ENCODE data around the gene BANP. TPM values are rescaled to one million over a fixed set of nuclear protein-coding genes. Genes with fewer than 3 reads are reported as not detected.
"Not testable (repeated sequence)": the region's sequence is repeated elsewhere in the genome, so short reads cannot be mapped to it uniquely, and the experiment has no call there.

Gene BANP
- total RNA-seq, 2 donors from 2014 or later, result 46.4 to 85.9 TPM

DNA sequence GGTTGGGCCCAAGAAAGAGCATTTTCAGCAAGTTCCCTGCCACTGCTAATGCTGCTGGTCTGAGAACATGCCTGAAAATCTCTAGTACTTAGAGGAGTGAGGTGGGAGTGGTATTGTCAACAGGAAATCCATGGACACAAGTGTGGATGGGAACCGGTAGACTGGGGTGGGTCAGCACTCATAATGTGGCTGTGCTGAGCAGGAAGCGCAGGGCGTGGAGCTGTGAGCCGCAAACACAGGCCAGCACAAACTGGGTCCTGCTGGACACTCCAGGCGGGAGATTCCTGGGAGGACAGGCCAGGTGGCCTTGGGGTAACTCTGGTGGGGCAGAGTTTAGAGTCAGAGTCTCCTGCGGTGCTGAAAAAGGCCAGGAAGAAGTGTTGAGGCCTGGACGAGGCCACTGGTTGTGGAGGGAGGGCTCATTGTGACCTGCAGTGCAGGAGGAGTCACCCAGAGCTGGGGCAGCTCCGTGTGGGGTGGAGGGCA is 62.6 kb downstream of the BANP start:
- Mint-ChIP-seq H3K36me3 (ENCODE audit: low read depth) (peaks cover 70% of the 10 kb centered on the region), H3K27me3 (no peaks in the 10 kb centered on the region), H3K4me1 (peaks cover 4% of the 10 kb centered on the region), H3K9me3 (no peaks in the 10 kb centered on the region), H3K27ac (peak overlapping the region; percentile 66), H3K4me3 (no peak overlapping the region)
- no peak for ATAC-seq (replicated peaks)

DNA sequence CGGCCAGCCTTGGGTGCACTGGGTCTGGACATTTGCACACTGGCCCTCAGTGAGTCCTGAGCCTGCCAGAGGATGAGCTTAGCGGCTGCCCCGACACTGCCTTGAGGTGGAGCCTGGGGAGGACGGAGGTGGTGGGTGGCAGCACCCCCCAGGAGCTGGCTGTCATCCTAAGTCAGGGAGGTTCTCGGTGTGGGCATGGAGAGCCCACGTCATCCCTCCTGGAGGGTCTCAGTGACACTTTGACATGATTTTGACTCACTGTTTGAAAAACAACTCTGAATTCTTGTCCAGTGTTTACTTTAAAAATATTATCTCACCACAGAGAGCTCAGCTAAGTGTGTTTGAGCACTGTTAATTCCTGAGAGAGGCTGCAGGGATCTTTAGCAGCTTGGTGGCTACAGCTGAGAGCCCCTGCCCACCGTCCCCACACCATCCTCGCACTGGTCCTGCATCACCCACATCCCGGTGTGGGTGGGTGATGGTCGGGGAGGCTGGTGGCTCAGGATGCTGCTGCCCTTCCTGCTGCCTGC is 63.1 kb downstream of the BANP start:
- H3K9me3 Mint-ChIP-seq, result no peaks in the 10 kb centered on the region
- no peak overlapping the region for H3K4me3 Mint-ChIP-seq
- H3K36me3 Mint-ChIP-seq (ENCODE audit: low read depth), result peaks cover 65% of the 10 kb centered on the region
- H3K27me3 Mint-ChIP-seq, result no peaks in the 10 kb centered on the region
- H3K27ac Mint-ChIP-seq, result peak overlapping the region; percentile 66
- ATAC-seq (replicated peaks), result no peak
- peaks cover 4% of the 10 kb centered on the region for H3K4me1 Mint-ChIP-seq

DNA sequence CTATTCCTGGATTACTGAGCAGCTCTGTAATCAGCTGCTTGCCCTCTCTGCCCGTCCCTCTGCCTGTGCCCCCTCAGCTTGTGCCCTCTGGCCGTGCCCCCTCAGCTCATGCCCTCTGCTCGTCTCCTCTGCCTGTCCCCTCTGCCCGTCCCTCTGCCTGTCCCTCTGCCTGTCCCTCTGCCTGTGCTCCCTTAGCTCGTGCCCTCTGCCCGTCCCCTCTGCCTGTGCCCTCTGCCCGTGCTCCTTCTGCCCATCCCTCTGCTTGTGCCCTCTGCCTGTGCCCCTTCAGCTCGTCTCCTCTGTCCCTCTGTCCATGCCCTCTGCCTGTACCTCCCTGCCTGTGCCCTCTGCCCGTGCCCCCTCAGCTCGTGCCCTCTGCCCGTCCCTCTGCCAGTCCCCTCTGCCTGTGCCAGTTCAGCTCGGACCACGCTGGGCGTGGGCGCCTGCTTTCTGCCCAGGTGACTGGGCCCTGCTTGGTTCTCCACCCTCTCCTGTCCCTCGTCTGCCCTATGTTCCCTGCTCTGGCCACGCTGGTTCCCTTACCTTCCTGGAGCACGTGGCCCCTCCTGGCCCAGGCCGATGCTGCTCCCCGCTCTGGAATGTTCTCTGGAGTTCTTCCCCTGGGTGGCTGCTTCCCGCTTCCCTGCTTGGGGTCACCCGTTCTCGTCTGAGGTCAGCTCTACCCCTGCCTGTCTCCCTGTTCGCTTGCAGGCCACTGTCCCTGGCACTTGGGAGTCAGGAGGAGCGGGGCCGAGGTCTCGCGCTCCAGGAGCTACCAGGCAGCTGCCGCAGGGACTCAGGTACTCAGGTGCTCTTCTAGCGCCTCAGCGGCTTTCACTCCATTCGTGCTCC is 63.9 kb downstream of the BANP start:
- peak overlapping the region; percentile 62 for H3K27ac Mint-ChIP-seq
- no peaks in the 10 kb centered on the region for H3K27me3 Mint-ChIP-seq
- H3K9me3 Mint-ChIP-seq, result no peaks in the 10 kb centered on the region

GRCh38 chr16:88015806-88016140 is 64.5 kb downstream of the BANP start:
- peaks cover 5% of the 10 kb centered on the region for H3K4me1 Mint-ChIP-seq
- ATAC-seq (replicated peaks), result no peak
- no peak overlapping the region for H3K4me3 Mint-ChIP-seq
- H3K36me3 Mint-ChIP-seq (ENCODE audit: low read depth), result peaks cover 60% of the 10 kb centered on the region
- H3K9me3 Mint-ChIP-seq, result no peaks in the 10 kb centered on the region
- H3K27me3 Mint-ChIP-seq, result no peaks in the 10 kb centered on the region
- H3K27ac Mint-ChIP-seq, result peak overlapping the region; percentile 62

More for the DNA sequence above, 63.9 kb downstream of the BANP start:
- Mint-ChIP-seq H3K4me3 (no peak overlapping the region), H3K36me3 (ENCODE audit: low read depth) (peaks cover 59% of the 10 kb centered on the region), H3K4me1 (peaks cover under 1% of the 10 kb centered on the region)
- no peak for ATAC-seq (replicated peaks)

- not testable (repeated sequence) for ATAC-seq (replicated peaks); H3K27ac Mint-ChIP-seq
- peaks cover 54% of the 10 kb centered on the region for H3K36me3 Mint-ChIP-seq (ENCODE audit: low read depth)
Observed at GRCh38 chr16:88016386-88016785, 65.2 kb downstream of the BANP start.

DNA sequence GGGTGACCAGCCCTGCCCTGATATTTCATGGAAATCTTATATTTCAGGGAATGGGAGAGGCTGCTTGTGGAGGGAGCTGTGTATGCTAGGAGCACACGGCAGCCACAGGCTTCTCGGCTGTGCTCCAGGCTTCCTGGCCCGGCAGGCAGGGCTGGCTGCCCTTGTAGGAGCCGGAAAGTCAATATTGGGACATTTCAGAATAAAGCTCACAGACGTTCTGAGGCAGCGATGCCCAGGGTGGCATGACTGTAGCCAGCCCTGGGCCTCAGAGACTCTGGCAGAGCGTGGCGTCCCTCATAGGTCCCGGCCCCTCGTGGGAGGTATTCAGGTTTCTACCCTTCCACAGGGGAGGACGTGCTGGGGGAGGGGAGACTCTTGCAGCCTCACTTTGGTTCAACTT is 65.7 kb downstream of the BANP start:
- Mint-ChIP-seq H3K27me3 (no peaks in the 10 kb centered on the region), H3K4me1 (peaks cover 5% of the 10 kb centered on the region), H3K27ac (no peak overlapping the region), H3K4me3 (no peak overlapping the region), H3K36me3 (ENCODE audit: low read depth) (peaks cover 48% of the 10 kb centered on the region), H3K9me3 (no peaks in the 10 kb centered on the region)
- ATAC-seq (replicated peaks), result no peak

More at GRCh38 chr16:88016386-88016785, 65.2 kb downstream of the BANP start:
- H3K4me1 Mint-ChIP-seq, H3K4me3 Mint-ChIP-seq, H3K9me3 Mint-ChIP-seq, H3K27me3 Mint-ChIP-seq: not testable (repeated sequence)

GRCh38 chr16:88017587-88018101 is 66.4 kb downstream of the BANP start:
- Mint-ChIP-seq H3K27ac (no peak overlapping the region), H3K27me3 (no peaks in the 10 kb centered on the region), H3K4me1 (peaks cover 5% of the 10 kb centered on the region), H3K36me3 (ENCODE audit: low read depth) (peaks cover 48% of the 10 kb centered on the region), H3K4me3 (no peak overlapping the region), H3K9me3 (no peaks in the 10 kb centered on the region)
- ATAC-seq (replicated peaks), result no peak

DNA sequence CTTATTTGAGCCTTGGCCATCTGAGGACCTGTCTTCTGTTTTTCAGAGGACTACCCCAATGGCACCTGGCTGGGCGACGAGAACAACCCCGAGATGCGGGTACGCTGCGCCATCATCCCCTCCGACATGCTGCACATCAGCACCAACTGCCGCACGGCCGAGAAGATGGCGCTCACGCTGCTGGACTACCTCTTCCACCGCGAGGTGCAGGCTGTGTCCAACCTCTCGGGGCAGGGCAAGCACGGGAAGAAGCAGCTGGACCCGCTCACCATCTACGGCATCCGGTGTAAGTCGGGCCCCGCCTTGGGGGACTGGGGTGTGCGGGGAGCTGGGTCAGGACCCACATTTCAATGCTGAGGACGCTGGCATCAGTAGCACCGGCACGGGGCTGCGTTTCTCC is 67.1 kb downstream of the BANP start:
- H3K4me1 Mint-ChIP-seq; H3K4me3 Mint-ChIP-seq; H3K27ac Mint-ChIP-seq; ATAC-seq (replicated peaks); H3K9me3 Mint-ChIP-seq; H3K27me3 Mint-ChIP-seq: not testable (repeated sequence)
- peaks cover 51% of the 10 kb centered on the region for H3K36me3 Mint-ChIP-seq (ENCODE audit: low read depth)

- H3K36me3 Mint-ChIP-seq (ENCODE audit: low read depth), result peaks cover 48% of the 10 kb centered on the region
- not testable (repeated sequence) for ATAC-seq (replicated peaks); H3K27me3 Mint-ChIP-seq; H3K4me1 Mint-ChIP-seq; H3K27ac Mint-ChIP-seq; H3K4me3 Mint-ChIP-seq; H3K9me3 Mint-ChIP-seq
Observed at GRCh38 chr16:88019041-88019820, 68.0 kb downstream of the BANP start.

- no peak for ATAC-seq (replicated peaks)
- peaks cover 52% of the 10 kb centered on the region for H3K36me3 Mint-ChIP-seq (ENCODE audit: low read depth)
- peak overlapping the region; percentile 11 for H3K27ac Mint-ChIP-seq
- H3K27me3 Mint-ChIP-seq, result no peaks in the 10 kb centered on the region
- H3K9me3 Mint-ChIP-seq, result no peaks in the 10 kb centered on the region
- peaks cover 7% of the 10 kb centered on the region for H3K4me1 Mint-ChIP-seq
- H3K4me3 Mint-ChIP-seq, result no peak overlapping the region
Observed at GRCh38 chr16:88019821-88020515, 68.7 kb downstream of the BANP start.

GRCh38 chr16:88020516-88020885 is 69.3 kb downstream of the BANP start:
- Mint-ChIP-seq H3K9me3 (no peaks in the 10 kb centered on the region), H3K27ac (peak overlapping the region; percentile 11), H3K27me3 (no peaks in the 10 kb centered on the region), H3K36me3 (ENCODE audit: low read depth) (peaks cover 56% of the 10 kb centered on the region), H3K4me1 (peaks cover 9% of the 10 kb centered on the region), H3K4me3 (no peak overlapping the region)
- ATAC-seq (replicated peaks), result no peak

DNA sequence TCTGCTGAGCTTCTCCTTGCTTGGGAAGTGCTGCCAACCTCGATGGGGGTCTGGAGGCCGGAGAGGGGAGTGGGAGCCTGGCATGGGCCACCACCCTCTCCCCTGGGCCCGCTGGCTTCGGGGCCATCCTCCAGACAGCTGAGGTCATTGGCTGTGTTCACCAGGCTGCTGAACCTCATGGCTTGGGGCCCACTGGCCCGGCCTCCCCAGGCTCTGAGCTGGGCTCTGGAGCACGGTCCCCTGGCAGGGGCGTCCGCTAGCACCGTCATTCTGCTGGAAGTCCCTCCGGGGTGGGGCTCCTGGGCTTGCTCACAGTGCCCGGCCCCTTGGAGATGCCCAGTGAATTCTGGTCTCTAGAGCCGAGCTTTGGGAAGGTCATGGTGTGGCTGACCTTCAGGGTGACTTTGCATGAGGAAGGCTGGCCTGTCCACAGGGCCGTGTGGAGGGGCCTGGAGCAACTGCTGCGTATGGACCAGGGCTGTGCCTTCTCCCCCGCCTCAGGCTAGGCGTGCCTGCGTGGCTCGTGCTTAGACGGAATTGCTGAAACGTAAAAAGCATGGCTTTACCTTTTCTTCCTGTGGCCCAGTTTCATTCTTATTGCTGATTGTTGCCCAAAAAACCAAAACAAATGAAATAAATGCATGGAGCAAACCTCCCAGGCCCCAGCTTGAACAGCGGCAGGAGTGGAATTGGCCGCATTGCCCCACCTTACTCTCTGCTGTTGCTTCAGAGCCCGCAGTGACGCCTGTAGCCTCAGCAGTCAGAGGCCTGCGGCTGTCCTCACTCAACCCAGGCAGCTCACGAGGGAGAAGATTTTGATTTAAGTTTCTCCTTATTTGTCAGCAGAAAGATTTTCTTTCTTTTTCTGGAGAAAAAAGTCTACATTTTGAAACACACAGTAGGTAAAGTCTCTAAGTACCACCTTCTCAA is 70.1 kb downstream of the BANP start:
- H3K27ac Mint-ChIP-seq; ATAC-seq (replicated peaks); H3K4me3 Mint-ChIP-seq; H3K4me1 Mint-ChIP-seq; H3K9me3 Mint-ChIP-seq; H3K27me3 Mint-ChIP-seq: not testable (repeated sequence)
- H3K36me3 Mint-ChIP-seq (ENCODE audit: low read depth), result peaks cover 62% of the 10 kb centered on the region

All from activated T-helper 17 cell treated with anti-CD3 and anti-CD28 coated beads, Interleukin-2, amount 50 U/mL, for 72 hours (primary cell).